GM21526 (cell line): ENCODE measurements around the gene TRIM10.
"Not testable (repeated sequence)": the region's sequence is repeated elsewhere in the genome, so short reads cannot be mapped to it uniquely, and the experiment has no call there.

Experiments
- ATAC-seq: cut with Tn5 transposase; IDR thresholded peaks from one replicate; pipeline ENCODE4 v1.9.1; 2021; ENCODE audit warnings: moderate library complexity; ENCODE audit not compliant: unreplicated experiment, low FRiP score

Gene TRIM10

DNA sequence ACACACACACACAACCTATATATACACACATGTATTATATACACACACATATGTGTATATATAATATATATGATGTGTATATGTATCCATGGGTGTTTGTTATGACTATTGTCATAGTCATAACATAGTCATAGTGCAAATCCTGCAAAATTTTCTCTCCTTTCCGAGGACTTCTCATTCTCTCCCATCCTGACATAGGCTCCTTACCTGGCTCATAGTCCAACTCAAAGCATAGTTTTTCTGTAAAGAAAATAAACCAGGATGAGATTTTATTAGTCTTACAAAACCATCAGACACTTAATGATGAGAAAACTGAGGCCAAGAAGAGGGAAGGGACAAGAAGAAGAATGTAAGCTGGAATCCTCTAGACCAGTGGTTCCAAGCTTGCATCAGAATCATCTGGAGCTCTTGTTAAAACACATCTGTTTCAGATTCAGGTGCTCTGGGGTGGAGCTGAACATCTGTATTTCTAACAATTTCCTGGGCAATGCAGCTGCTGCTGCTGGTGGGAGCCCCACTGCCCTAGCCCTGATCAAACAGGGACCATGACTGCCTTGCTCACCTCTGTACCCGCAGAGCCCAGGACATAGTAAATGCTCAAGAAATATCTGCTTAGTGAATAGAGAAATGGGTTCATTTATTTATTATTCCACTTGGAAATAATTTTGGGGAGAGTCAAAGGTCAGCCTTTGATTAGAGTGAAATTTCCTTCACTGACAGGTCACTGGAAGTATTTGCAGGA is 5.3 kb downstream of the TRIM10 start:
- no peak for ATAC-seq

GRCh38 chr6:30154709-30155519 is 6.1 kb downstream of the TRIM10 start:
- ATAC-seq: no peak

- ATAC-seq: no peak
These were observed 7.0 kb downstream of the TRIM10 start for GRCh38 chr6:30154061-30154460.

DNA sequence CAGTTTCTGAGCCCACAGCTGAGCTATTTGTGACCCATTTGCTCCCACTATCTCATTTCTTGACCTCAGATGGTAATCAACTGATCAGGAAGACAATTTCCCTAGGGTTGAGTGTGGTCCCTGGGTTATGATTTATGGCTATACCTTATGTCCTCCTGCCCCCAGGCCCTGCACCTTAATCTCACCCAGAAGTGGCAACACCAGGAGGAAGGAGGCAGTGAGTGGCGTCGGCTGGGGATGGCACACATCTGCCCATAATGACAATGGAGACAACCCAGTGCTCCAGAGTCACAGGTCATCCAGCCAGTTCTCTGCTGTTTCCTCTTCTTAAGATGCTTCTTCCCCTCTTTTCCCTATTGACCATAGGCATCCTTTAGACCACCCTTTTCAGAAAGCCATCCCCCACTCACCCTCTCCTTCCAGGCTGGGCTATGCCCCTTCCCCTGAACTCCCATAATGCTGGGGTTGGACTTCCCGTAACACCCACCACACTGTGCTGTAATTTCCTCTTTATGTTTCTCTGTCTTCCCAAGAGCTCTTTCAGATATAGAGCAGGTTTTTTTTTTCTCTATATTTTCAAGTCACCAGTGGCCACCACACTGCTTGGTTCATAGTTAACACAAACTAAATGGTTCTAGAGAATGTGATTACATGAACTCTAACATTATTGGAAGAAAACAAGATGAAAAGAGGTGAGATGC is 8.0 kb downstream of the TRIM10 start:
- ATAC-seq: no peak

DNA sequence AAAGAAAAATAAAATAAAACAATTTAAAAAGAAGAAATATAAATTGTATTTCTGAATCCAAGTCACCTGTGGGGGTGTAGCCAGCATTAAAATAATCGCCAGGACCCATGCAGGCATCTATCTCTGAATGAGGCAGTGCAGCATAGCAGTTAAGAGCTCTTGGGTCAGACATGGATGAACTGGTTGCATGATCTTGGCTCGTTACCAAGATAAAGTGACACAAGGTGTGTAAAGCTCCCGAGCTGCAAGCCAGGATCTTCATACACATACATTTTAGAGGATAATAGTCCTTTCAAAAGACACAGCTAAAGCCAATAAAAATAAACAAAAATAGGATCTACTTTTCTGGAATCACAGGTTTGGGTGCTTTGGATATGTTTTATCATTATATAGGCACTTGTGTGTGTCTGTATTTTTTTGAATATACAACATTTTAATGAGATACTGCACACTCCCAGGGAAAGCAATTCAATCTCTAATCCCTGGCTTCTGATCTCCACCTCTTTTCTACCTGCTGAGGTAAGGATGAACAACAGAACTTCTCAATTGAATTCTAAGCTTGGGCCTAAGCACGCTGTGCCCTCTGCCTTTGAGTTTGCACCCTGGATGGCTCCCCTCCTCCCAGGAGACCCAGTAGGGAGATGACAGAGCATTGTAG is 8.9 kb downstream of the TRIM10 start:
- no peak for ATAC-seq

DNA sequence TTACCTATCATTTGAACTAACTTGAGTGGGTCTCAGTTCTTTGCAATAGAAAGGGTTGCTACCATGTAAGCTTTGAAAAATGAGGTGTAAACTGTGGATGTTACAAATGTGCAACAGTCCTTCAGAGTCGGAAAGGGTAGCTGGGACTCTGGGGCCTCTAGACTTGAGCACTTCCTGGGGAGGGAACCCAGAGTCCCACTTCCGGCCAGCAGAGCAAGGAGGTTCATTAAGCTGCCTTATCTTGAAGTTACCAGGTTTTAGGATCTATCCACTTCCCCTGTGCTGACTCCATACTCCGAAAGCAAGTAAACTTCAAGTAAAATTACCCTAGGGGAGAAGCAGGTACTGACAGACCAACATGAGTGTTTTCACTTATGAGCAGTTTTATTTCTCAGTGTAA is 9.4 kb downstream of the TRIM10 start:
- no peak for ATAC-seq

- ATAC-seq: no peak
These were observed 10.2 kb downstream of the TRIM10 start for GRCh38 chr6:30150671-30151395.

GRCh38 chr6:30149858-30150550 is 11.0 kb downstream of the TRIM10 start:
- ATAC-seq: no peak

DNA sequence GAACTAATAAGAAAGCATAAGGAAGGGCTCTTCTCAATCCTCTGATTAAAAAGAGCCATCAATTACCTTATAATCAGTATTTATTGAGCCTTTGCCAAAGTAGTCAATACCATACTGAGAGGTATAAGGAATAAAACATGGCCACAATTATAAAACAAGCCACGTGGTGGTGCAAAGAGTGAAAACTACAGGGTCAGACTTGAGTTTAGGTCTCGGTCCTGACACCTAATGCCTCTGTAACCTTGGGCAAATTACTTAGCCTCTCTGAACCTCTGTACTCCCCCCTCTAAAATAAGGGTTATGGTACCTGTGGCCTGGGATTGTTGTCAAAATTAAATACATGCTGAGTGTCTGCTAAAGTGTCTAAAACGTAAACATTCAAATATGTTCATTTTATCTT is 11.8 kb downstream of the TRIM10 start:
- ATAC-seq: no peak

DNA sequence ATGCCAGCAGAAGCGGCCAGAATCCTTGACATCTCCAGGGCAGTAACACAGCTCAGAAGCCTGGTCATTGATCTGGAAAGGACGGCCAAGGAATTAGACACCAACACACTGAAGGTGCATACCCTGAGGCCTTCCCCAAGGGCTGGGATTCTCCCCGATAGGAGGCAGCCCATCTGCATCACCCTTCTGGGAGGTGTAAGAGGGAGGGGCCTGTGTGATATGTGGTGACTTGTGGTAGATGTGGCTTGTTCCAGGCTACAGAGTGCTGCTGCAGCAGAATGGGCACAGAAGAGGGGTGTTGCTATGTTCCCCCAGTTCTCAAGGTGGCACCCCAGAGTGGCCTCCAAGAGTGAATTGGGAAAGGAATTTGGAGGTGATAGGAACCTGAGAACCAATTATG is 13.9 kb downstream of the TRIM10 start:
- ATAC-seq: no peak

DNA sequence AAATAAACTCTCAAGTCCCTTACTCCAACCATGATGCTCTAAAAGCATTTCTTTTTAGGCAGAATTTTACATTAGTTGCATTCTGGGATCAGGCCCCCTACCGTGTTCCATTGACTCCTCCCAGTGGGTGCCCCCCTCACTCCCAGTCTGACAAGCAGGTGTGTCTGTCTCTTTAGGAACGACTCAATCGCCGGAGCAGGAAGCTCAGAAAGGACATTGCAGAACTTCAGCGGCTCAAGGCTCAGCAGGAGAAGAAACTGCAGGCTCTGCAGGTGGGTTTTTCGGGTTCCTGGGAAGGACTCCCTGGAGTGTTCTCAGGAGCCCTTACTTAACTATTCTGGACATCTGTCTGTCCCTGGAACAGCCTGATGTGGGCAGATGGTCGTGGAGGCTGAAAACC is 15.2 kb downstream of the TRIM10 start:
- ATAC-seq: no peak

GRCh38 chr6:30144811-30145210 is 16.2 kb downstream of the TRIM10 start:
- no peak for ATAC-seq

DNA sequence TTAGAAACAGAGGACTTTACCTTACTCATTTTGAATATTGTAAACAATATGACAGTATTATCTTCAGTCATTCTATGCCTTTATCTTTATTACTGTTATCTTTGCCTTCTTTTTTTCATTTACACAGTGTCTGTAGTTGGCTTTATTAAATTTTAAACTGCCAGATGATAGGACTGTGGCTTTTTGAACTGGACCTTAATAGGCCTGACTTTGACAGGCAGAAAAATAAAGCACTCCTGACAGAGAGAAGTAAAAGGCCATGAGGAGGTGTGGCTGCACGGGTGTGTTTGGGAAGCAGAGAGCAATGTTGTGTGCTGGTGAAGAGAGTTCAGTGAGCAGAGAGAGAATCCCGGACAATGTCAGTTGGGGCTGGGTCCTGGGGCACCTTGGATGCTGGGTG is 17.2 kb downstream of the TRIM10 start:
- ATAC-seq: no peak

DNA sequence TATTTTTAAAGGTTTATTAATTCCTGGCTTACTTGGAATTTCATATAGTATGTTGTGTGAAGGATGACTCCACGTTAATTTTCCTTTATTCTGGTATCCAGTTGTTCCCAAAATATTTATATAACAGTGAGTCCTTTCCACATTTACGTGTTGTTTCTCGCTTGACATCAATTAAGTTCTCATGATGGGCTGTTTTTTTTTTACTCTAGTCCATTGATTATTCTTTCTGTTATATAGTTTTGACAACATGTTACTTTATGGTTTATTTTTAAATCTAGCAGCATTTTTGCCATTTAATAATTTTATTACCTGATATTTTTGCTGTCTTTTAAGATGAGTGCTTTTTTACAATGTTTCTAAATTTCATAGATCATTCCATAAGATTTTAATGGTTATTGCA is 18.3 kb downstream of the TRIM10 start:
- ATAC-seq: no peak

GRCh38 chr6:30140240-30140639 is 20.8 kb downstream of the TRIM10 start:
- ATAC-seq: not testable (repeated sequence)

DNA sequence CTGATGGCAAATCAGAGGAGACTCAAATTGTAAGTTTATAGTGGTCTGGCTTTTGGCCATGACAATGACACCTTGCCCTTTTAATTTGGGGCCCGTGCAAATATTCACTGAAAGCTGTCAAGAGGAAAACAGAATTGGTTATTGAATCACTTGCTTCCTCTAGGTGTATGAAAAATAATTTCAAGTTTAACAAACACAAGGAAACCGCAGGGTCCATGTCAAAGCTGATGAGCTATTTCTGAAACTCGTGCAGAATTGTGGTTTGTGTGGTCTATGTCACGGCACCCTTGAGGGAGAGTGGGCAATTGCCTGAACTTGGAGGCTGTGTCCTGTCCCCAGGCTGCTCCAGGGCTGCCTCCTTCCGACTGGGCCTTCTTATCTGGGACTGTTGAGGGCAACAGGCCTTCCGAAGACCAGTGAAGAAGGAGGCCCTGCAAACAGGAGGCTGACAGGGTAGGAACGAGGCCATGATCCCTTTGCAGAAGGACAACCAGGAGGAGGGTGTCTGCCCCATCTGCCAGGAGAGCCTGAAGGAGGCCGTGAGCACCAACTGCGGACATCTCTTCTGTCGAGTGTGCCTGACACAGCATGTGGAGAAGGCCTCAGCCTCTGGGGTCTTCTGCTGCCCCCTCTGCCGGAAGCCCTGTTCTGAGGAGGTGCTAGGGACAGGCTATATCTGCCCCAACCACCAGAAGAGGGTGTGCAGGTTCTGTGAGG is 24.3 kb downstream of the TRIM10 start:
- no peak for ATAC-seq

DNA sequence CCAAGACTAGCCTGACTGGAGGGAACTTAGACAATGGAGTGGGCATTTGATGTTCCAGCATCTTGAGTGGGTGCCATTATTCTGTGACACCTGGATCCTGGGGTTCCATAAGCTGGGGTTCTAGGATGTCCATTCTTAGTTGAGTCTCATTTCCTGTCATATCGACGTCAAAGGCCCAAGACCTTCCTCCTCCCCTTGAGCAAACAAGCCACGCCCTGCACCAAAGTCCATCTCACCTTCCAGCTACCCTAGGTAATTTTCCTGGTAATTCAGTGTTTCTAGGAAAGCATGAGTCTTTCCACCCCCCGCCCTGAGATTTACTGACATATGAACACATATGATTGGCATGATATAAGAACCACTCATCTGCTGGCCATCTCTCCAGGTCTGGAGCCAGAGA is 25.3 kb downstream of the TRIM10 start, which contains the start of gene TRIM40:
TSS of gene TRIM40 (plus strand) at position 384 of the 400 bp plus-strand sequence. CDS start 897 bp downstream, outside the sequence.
- no peak for ATAC-seq

DNA sequence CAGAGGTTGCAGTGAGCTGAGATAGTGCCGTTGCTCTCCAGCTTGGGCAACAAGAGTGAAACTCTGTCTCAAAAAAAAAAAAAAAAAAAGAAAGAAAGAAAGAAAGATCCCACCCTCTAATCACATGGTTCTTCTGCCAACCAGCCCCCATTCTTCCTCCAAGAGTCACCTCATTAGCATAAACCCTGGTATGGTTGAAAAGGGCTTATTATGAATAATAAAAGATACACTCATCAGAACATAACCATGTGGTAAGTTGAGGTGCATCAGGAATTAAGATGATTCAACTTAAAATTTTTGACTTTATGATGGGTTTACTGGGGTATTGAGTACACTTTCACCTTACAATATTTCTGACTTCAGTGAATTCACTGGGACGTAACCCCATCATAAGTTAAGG is 25.9 kb downstream of the TRIM10 start:
- ATAC-seq: no peak

GRCh38 chr6:30131947-30132497 is 29.0 kb downstream of the TRIM10 start:
- ATAC-seq: no peak
